SIG-M5 treated with dmso at 0.1 percent for 504 hours (cell line): ENCODE data around the gene SCAMP3.
"Not testable (repeated sequence)": the region's sequence is repeated elsewhere in the genome, so short reads cannot be mapped to it uniquely, and the experiment has no call there.

Experiments used
- DNase-seq: peaks from one replicate; lab custom pipeline; 2025; ENCODE audit not compliant: unreplicated experiment; lab: John Stamatoyannopoulos, UW

Gene SCAMP3

DNA sequence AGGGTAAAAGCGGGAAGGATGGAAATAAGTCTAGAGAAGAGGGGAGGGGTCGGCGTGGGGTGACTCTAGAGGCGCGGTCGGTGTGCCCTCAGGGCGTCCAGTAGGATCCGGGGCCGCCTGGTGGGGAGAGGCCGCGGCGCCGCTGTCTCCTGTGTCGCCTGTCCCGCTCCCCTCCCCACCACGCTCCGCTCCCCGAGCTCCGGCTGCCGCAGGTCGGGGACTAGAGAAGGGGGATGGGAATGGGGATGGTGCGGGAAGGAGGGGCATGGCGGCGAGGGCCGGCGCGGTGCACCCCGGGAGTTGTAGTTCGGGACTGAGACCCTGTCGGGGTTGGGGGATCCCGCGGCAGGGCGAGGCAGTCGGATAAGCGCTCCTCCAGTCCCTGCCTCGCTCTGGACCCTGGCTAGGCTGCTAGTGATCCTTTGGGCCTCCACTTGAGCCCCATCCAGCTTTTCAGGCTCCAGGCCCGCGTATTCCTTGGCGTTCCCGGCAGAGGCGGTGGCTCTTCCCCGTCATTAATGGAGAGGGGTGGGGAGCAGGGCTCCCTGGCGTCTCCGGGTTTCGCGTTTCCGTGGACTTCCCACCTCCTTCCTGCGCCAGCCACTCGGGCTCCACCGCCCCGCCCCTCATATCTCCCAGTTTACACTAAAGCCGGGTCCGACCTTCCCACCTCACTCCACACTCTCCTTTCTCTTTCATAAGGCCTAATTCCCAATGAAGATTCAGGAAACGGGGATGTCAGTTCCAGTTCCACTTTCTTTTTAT, 6.7 kb downstream of the SCAMP3 start, which contains the start of gene ENTREP3:
Gene ENTREP3 (minus strand): TSS at position 241 of the 765 bp plus-strand sequence. CDS start 606 bp downstream, outside the sequence.
- DNase-seq = peak; percentile 80

GRCh38 chr1:155254714-155255242, 7.4 kb downstream of the SCAMP3 start:
- no peak for DNase-seq

DNA sequence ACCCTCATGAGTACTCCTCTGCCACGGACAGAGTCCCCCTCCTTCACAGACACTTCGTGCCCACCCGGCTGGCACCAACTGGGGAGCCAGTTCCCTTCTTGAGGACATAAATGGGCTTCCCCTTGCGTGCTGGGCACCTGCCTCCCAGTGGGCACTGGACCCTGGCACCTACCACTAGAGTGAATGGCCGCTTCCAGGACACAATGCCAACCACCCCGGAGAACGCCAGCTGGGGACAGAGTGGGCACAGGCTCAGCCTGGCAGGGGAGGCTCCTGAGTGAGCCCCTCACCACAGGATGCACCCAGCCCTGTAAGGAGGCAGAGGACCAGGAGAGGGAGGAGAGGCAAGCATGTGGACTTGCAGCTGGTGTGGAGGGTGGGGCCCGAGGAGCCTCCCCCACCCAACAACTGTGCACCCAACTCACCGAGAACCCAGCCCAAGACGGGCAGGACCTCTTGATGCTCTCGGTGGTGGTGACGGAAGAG, 7.9 kb downstream of the SCAMP3 start:
- no peak for DNase-seq

GRCh38 chr1:155253797-155254196, 8.4 kb downstream of the SCAMP3 start:
- no peak for DNase-seq

- peak; percentile 41 for DNase-seq
These were observed 9.0 kb downstream of the SCAMP3 start for GRCh38 chr1:155253208-155253607.

DNA sequence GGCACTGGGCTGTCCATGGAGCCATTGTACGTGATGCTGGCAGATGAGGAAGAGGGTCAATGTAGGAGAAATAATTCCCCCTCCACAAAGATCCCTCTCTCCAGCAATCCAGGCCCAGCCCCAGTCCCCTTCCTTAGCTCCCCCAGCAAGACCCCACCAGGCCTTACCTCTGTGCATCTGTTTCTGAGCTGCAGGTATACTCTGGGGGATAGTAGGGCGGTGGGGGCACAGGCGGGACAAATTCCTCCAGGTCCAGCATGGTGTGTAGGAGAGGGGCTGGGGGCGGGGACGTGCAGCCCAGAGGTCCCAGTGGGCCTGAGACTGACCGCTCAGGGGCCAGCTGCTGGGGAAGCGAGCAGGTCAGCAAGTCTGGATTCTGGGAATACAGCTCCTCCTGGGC, 10.6 kb downstream of the SCAMP3 start:
- no peak for DNase-seq

DNA sequence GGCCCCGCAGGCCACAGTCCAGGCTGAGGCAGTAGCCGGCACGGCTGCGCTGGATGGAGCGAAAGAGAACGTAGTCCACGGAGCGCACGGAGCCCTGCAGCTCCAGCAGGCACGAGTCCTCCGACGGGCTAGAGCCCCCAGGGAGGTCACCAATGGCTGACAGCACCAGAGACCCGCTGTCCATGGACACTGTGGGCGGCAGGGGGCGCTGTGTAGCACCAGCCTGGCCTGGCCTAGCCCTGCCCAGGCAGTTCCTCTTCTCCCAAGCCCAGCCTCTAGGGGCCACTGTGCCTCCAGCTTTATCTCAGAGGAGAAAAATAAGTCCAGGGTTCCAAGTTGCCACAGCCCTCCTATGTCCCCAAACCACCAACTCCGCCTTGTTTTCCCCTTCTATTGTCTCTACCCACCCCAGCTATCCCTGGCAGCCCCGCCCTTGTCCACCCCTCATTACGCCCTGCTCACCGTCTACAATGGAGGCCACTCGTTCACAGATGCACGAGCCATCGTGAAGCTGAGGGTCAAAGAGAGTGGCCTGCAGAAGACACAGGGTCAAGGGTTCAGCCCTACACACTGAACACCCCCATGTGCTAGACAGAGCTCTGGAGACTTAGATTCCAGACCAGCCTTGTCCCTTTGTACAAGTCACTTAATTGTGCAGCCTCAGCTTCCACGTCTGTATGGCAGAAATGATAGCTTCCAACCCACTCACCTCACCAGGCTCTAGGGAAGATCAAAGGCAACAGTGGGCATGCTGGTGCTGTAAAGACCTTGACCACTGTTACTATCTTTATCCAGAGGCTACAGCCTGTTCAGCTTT, 11.3 kb downstream of the SCAMP3 start:
- DNase-seq = peak; percentile 97

DNA sequence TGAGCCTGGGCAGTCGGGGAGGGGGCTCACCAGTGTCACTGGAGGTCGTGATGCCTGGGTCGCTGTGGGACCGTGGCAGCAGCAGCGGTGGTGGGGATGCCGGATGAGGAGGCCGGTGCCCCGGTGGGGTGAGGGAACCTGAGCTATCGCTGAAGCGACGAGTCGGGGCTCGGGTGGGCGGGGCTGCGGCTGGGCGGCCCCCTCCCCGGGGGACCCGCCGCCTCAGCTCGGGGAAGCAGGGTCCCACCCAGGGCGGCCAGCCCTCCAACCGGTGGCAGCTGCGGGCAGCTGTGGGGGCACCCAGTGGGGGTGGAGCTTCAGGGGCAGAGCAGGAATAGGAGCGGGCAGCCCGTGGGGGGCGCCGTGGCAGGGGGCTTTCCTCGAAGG, 11.9 kb downstream of the SCAMP3 start:
- no peak for DNase-seq

DNA sequence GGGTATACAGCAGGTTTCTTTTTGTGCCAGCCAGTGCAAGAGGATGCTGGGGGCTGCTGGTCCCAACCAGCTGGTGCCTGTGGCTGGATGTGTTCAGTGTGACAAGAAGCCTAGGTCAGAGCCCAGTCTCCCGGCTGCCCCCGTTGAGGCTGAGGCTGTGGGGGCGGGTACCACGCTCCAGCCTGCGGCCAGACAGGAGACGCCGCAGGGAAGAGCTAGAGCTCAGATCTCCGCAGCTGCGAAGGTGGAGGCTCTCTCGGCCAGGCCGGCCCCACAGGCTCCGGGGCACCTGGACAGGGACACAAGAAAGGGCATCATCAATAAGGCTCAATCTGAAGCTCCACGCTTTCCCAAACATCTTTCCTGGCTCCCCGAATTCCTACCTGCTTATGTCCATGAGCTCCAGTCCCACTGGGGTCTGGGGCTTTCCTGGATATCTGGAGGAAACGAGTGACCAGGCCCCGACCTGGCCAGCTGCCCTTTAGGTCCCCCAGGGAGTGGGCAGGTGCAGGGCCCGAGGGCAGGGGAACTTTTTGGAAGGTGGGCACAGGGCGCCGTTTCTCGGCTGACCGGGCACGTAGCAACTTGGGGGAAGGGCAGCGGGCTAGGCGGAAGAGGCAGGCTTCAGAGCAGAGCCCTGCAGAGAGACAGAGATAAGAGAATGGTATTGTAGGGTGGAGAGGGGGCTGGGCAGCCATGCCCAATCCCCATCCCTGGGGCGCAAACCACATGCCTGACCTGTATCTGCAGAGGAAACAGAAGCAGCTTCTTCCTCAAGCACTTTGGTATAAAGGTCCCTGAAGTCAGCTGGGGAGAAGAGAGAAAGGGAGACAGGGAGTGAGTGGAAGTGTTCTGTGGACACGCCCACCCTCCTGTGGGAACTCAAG, 14.2 kb downstream of the SCAMP3 start:
- no peak for DNase-seq

DNA sequence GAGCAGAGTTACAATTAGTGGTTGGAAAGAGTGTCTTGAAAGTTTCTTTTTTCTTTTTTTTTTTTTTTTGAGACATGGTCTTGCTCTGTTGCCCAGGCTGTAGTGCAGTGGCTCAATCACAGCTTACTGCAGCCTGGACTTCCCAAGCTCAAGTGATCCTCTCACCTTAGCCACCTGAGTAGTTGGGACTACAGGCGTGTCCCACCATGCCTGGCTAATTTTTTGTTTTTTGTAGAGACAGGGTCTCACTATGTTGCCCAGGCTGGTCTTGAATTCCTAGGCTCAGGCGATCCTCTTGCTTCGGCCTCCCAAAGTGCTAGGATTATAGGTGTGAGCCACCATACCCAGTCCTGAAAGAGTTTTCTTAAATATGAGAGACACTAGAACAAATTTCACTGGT, 15.4 kb downstream of the SCAMP3 start:
- not testable (repeated sequence) for DNase-seq

- DNase-seq = no peak
These were observed 17.0 kb downstream of the SCAMP3 start for GRCh38 chr1:155245163-155245524.

DNA sequence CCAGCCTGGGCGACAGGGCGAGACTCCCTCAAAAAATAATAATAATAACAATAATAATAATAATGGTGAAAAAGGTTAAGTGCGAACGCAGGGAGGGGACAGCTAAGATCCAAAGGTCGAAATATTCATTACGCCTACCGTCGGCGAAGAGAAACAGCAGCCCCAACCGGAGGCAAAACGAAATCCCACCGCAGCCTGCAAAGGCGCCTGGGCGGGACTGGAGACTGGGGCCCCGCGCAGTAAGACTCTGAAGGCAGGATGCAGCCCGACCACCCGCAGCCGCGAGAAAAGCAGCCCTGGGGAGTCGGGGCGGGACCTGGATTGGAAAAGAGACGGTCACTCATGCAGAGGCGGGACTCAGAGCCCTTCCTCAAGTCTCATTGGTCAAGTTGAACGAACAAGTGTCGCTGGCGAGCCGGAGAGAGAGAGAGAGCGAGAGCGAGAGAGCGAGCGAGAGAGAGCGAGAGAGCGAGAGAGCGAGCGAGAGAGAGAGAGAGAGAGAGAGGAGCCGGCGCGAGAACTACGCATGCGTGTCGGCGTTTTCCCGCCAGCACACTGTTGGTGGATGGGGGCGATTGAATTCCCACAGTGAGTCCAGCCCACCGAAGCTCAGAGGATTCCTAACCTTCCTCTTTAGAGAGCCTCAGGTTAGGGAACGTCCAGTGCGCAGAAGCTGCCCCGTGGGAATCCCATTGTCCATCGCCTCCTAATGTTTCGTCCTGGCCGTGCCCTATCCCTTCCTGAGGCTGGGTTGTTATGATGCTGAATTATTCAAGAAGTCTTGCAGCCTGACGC, 17.6 kb downstream of the SCAMP3 start:
- peak; percentile 100 for DNase-seq

GRCh38 chr1:155242805-155243358, 19.3 kb downstream of the SCAMP3 start:
- DNase-seq = no peak

DNA sequence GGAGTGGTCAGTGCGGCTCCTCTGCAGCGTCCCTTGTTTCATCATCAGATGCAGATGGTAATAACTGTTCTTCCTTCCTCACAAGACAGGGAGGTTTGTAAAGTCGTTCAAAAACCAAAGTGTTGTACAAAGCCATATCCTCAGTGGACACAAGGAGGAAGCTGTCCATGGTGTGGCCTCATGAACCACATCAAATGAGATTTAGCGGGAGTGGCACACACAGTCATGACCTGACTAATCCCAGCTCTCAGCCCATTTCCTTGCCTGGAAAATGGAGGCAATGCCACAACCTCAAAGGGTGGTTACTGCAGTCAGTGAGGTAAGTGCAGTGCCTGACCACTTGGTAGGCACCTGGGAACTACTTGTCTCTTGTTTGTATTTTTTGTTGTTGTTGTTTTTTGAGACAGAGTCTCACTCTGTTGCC, 20.3 kb downstream of the SCAMP3 start:
- peak; percentile 74 for DNase-seq

GRCh38 chr1:155241069-155241679, 21.0 kb downstream of the SCAMP3 start:
- peak; percentile 93 for DNase-seq

DNA sequence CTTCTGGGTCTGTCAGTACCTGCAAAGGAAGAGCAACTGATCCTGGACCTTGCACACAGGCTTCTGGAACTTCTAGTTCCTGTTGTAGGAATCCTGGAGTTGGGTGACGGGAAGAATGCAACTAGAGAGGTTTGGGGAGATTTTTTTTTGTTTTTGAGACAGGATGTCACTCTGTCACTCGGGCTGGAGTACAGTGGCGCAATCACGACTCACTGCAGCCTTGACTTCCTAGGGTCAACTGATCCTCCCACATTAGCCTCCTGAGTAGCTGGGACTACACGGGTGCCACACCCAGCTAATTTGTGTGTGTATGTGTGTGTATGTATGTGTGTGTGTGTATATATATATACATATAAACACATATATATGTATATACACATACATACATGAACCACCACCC, 25.7 kb downstream of the SCAMP3 start:
- DNase-seq = peak; percentile 23

- DNase-seq = not testable (repeated sequence)
These were observed 26.8 kb downstream of the SCAMP3 start for GRCh38 chr1:155235375-155235774.

GRCh38 chr1:155233502-155233901, 28.7 kb downstream of the SCAMP3 start:
- DNase-seq = not testable (repeated sequence)
